Suprapubic skin (tissue), 4 donors: ENCODE results near the gene MIOS. TPM values are rescaled to one million over a fixed set of nuclear protein-coding genes. Genes with fewer than 3 reads are reported as not detected.

Source experiments
- DNase-seq, 2 donors: peaks; one replicate each; pipeline ENCODE4 v3.0.0-alpha.2; 2019; ENCODE audit warnings: low spot score in 2 of 2
- H3K27ac ChIP-seq: fragments of 200-600 bp; sonication (generic); one replicate; pipeline ENCODE4 v1.5.1; 2019
- H3K27me3 ChIP-seq: fragments of 200-600 bp; sonication (generic); one replicate; pipeline ENCODE4 v1.5.1; 2019
- H3K36me3 ChIP-seq: fragments of 200-600 bp; sonication (generic); one replicate; pipeline ENCODE4 v1.5.1; 2019
- H3K4me1 ChIP-seq: fragments of 200-600 bp; sonication (generic); one replicate; pipeline ENCODE4 v1.5.1; 2019
- H3K4me3 ChIP-seq: fragments of 200-600 bp; sonication (generic); one replicate; pipeline ENCODE4 v1.5.1; 2019; ENCODE audit warnings: mild to moderate bottlenecking
- H3K9me3 ChIP-seq: fragments of 200-600 bp; sonication (generic); one replicate; pipeline ENCODE4 v1.5.1; 2019
- CTCF ChIP-seq, 2 donors: fragments of 200-600 bp in 1 of 2; fragments of 450-650 bp in 1 of 2; sonication (generic) in 1 of 2; IDR thresholded peaks; one replicate each; pipeline ENCODE4 v1.5.1; 2016 to 2019; ENCODE audit warnings: antibody characterized with exemption in 2 of 2, mild to moderate bottlenecking in 1 of 2, moderate library complexity in 1 of 2
- EP300 ChIP-seq: sonication (generic); formaldehyde crosslinking; IDR thresholded peaks from one replicate; pipeline ENCODE4 v1.6.1; 2017; ENCODE audit warnings: antibody characterized with exemption
- POLR2A ChIP-seq, 2 donors: fragments of 450-650 bp; IDR thresholded peaks; one replicate each; pipeline ENCODE4 v1.6.1; 2017; ENCODE audit warnings: antibody characterized with exemption in 2 of 2, mild to moderate bottlenecking in 2 of 2, moderate library complexity in 2 of 2
- POLR2AphosphoS5 ChIP-seq, 3 donors: sonication (generic); formaldehyde crosslinking; IDR thresholded peaks; one replicate each; pipeline ENCODE4 v1.6.1; 2017; ENCODE audit warnings: antibody characterized with exemption in 3 of 3
- WGBS: methylation state at CpG from one replicate; pipeline ENCODE4 v1.1.5; 2018; 5-methylcytosine and 5-hydroxymethylcytosine counted together
- total RNA-seq, 4 donors: library from RNA; depleted of rRNA; stranded (reverse); fragments of >200 nt; gene quantifications; one replicate each; pipeline ENCODE4 v1.1.0, GENCODE V29; 2016

Gene MIOS
- total RNA-seq = 10 to 100 TPM; 45.1 to 65.8 (median 55.7) TPM

- no peaks in the 10 kb centered on the region for H3K36me3 ChIP-seq
- H3K27ac ChIP-seq = peak within 1 kb of the TSS; percentile 97
- DNase-seq = peak; percentile 87
- no peaks in the 10 kb centered on the region for H3K9me3 ChIP-seq
- TF ChIP-seq EP300 (no peak), POLR2A (IDR thresholded peaks at IDR 0.05) (peak; percentile 36 to 72), POLR2AphosphoS5 (IDR thresholded peaks at IDR 0.05) (no peak)
- WGBS = under 1% methylated on average over 54 of the region's 96 CpGs
- H3K4me3 ChIP-seq = peak within 1 kb of the TSS; percentile 79
- H3K4me1 ChIP-seq = peaks cover 70% of the 10 kb centered on the region
- no peaks in the 10 kb centered on the region for H3K27me3 ChIP-seq
These were observed at the start of gene MIOS for GRCh38 chr7:7566651-7567611. Gene MIOS, plus strand, starts transcription at chr7:7566884. Its CDS starts 5,592 bp downstream, at chr7:7572476.

- no peak for DNase-seq
- WGBS = 38% methylated on average over 3 of the region's 3 CpGs
- H3K27me3 ChIP-seq = no peaks in the 10 kb centered on the region
These were observed 48.9 kb upstream of the MIOS start for GRCh38 chr7:7517754-7518153.

DNA sequence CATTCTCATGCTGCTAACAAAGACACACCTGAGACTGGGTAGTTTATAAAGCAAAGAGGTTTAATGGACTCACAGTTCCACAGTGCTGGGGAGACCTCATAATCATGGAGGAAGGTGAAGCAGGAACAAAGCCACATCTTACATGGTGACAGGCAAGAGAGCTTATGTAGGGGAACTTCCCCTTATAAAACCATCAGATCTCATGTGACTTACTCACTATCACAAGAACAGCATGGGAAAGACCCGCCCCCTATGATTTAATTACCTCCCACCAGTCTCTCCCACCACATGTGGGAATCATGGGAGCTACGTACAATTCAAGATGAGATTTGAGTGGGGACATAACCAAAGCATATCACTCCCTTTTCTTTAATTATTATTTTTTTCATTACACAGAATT is 47.6 kb upstream of the MIOS start:
- WGBS = 85% methylated on average over 2 of the region's 2 CpGs
- Histone ChIP-seq H3K4me1 (no peaks in the 10 kb centered on the region), H3K27ac (no peak overlapping the region), H3K4me3 (no peak overlapping the region), H3K36me3 (no peaks in the 10 kb centered on the region), H3K9me3 (no peaks in the 10 kb centered on the region), H3K27me3 (no peaks in the 10 kb centered on the region)
- no peak for DNase-seq
- no peak for TF ChIP-seq POLR2AphosphoS5 (IDR thresholded peaks at IDR 0.05)
- TF ChIP-seq POLR2A (IDR thresholded peaks at IDR 0.05) = no peak
- TF ChIP-seq CTCF (IDR thresholded peaks at IDR 0.05) = no peak
- TF ChIP-seq EP300 = no peak

More at GRCh38 chr7:7517754-7518153, 48.9 kb upstream of the MIOS start:
- Histone ChIP-seq H3K4me3 (no peak overlapping the region), H3K4me1 (no peaks in the 10 kb centered on the region), H3K27ac (no peak overlapping the region), H3K9me3 (no peaks in the 10 kb centered on the region), H3K36me3 (no peaks in the 10 kb centered on the region)
- TF ChIP-seq POLR2A (IDR thresholded peaks at IDR 0.05) (no peak), POLR2AphosphoS5 (IDR thresholded peaks at IDR 0.05) (no peak), EP300 (no peak), CTCF (IDR thresholded peaks at IDR 0.05) (no peak)

GRCh38 chr7:7519528-7519927 is 47.2 kb upstream of the MIOS start:
- Histone ChIP-seq H3K27ac (no peak overlapping the region), H3K4me1 (no peaks in the 10 kb centered on the region)
- DNase-seq = no peak

DNA sequence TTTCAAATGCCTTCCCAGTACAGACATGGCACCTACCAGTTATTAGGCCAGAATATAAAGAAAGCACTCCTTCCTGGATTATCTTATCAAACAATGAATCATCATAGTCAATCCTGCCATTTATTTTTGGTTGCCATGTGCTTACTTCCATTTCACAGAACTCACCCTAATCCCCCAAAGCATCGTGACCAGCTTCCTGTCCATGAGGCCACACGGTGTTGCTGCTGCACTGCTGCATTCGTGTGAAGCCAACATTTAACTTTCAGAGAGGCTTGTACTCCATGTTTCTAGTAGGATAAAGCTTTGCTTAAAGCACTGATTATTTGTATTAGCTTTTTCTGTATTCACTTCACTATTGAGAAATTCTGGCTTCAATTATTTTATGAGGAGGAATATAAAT is 45.4 kb upstream of the MIOS start:
- H3K4me1 ChIP-seq = no peaks in the 10 kb centered on the region
- H3K36me3 ChIP-seq = no peaks in the 10 kb centered on the region
- no peak overlapping the region for H3K4me3 ChIP-seq
- no peaks in the 10 kb centered on the region for H3K27me3 ChIP-seq
- H3K9me3 ChIP-seq = no peaks in the 10 kb centered on the region
- H3K27ac ChIP-seq = no peak overlapping the region
- no peak for TF ChIP-seq EP300
- TF ChIP-seq POLR2A (IDR thresholded peaks at IDR 0.05) = no peak
- TF ChIP-seq CTCF (IDR thresholded peaks at IDR 0.05) = no peak
- no peak for TF ChIP-seq POLR2AphosphoS5 (IDR thresholded peaks at IDR 0.05)
- WGBS = 71% methylated on average over 3 of the region's 3 CpGs
- DNase-seq = no peak

More at GRCh38 chr7:7519528-7519927, 47.2 kb upstream of the MIOS start:
- H3K4me3 ChIP-seq = no peak overlapping the region
- H3K36me3 ChIP-seq = no peaks in the 10 kb centered on the region
- TF ChIP-seq EP300 = no peak
- TF ChIP-seq POLR2A (IDR thresholded peaks at IDR 0.05) = no peak
- TF ChIP-seq POLR2AphosphoS5 (IDR thresholded peaks at IDR 0.05) = no peak
- TF ChIP-seq CTCF (IDR thresholded peaks at IDR 0.05) = no peak
- 65% methylated on average over 2 of the region's 2 CpGs for WGBS
- H3K27me3 ChIP-seq = no peaks in the 10 kb centered on the region
- no peaks in the 10 kb centered on the region for H3K9me3 ChIP-seq
